Psoas muscle (tissue), 8 donors: Measurements from ENCODE around the gene ABHD1. TPM values are rescaled to one million over a fixed set of nuclear protein-coding genes. Genes with fewer than 3 reads are reported as not detected.

Experiments used
- ATAC-seq, 4 donors: fragments of 200-7000 bp; cut with Tn5 transposase; one replicate each; pipeline ENCODE4 v1.9.1; 2020; ENCODE audit warnings: moderate library complexity in 3 of 4, mild to moderate bottlenecking in 2 of 4
- DNase-seq, 2 donors: peaks; one replicate each; pipeline ENCODE4 v3.0.0-alpha.2; 2020
- H3K27ac ChIP-seq: fragments of 200-600 bp; one replicate; pipeline ENCODE4 v1.8.0; 2022
- H3K27me3 ChIP-seq, 3 donors: fragments of 200-600 bp in 1 of 3; one replicate each; pipeline versions ENCODE4 v1.6.1 to v1.8.0; 2013 to 2022; ENCODE audit warnings: low read length in 2 of 3, mild to moderate bottlenecking in 2 of 3, moderate library complexity in 1 of 3; ENCODE audit not compliant: insufficient read depth in 3 of 3
- H3K36me3 ChIP-seq, 2 donors: fragments of 200-600 bp in 1 of 2; one replicate each; pipeline versions ENCODE4 v1.6.1 to v1.8.0; 2013 to 2022; ENCODE audit warnings: low read depth in 1 of 2, mild to moderate bottlenecking in 1 of 2, moderate library complexity in 1 of 2; ENCODE audit not compliant: insufficient read depth in 1 of 2
- H3K4me1 ChIP-seq: fragments of 200-600 bp; one replicate; pipeline ENCODE4 v1.8.0; 2022
- H3K4me3 ChIP-seq: fragments of 200-600 bp; one replicate; pipeline ENCODE4 v1.8.0; 2022; ENCODE audit warnings: mild to moderate bottlenecking
- H3K9me3 ChIP-seq: fragments of 200-600 bp; one replicate; pipeline ENCODE4 v1.8.0; 2022
- WGBS, 3 donors: extraction: QIAGEN DNeasy Blood & Tissue Kit; methylation state at CpG; one replicate each; pipeline versions ENCODE4 v1.1.6 to v1.1.7; 2013; 5-methylcytosine and 5-hydroxymethylcytosine counted together
- intact Hi-C, 2 donors: fragments of 100-400 bp; cut with DNase I; formaldehyde crosslinking; loops; one replicate each; pipeline versions ENCODE4 v1.11.0 to v1.14.2; 2022
- polyA plus RNA-seq, 3 donors: library from polyadenylated mRNA; stranded (reverse); fragments of 200-250 nt; gene quantifications; one replicate each; pipeline ENCODE4 v1.2.3, GENCODE V29; 2013
- total RNA-seq, 4 donors: library from RNA; stranded (reverse); fragmentation: NEBNext Ultra II Directional in 2 of 4; extraction: Animal tissue kit (Norgen Biotek cat#: 25700) in 2 of 4; gene quantifications; one replicate each; pipeline versions ENCODE4 v1.2.1 to v1.2.4, GENCODE V29; 2021 to 2023
- TF ChIP-seq, protein P1 (sequence below): fragments of 200-600 bp; IDR thresholded peaks from one replicate; pipeline ENCODE4 v1.8.0; 2022; ENCODE audit warnings: antibody characterized with exemption
- donor health status: healthy with polysubstance abuse.
- donor health status: DM: no; HTN: no; CAD: no; lungs with moderate emphysema.
- donor health status: Bipolar disorder and iron deficiency.
- donor health status: healthy.
- donor health status: DM: yes; HTN: yes; CAD: no.
- donor health status: DM: no; HTN: no; CAD: no.
- donor health status: DM: no; HTN: no; CAD: no.
- donor health status: DM: yes; HTN: yes; CAD: no.

The ABHD1 gene
- total and polyA plus RNA-seq, 7 donors, result 1.4 to 4.5 (median 3.8) TPM

DNA sequence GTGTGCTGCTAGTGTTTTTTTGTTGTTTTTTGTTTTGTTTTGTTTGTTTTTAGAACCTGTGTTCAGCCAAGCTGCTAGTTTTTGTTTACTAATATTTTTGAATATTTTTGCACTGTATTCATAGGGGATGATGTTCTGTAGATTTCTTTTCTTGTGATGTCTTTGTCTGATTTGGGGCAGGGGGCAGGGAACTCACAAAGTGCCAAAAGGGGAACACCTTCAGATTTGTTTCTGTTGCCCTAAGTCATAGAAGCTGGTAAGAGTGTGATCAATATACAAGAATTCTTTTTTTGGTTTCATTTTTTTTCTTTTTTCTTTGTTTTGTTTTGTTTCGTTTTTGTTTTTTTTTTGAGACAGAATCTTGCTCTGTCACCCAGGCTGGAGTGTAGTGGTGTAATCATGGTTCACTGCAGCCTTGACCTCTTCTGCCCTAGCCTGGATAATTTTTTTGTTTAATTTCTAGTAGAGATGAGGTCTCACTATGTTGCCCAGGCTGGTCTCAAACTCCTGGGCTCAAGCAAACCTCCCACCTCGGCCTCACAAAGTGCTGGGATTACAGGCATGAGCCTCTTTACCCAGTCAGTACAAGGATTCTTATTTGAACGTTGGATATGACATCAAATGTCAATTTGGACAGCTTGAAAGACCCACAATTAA lies 55.9 kb downstream of the ABHD1 start:
- WGBS, 3 donors, result 67 to 74% (median 72%) methylated on average over 3 of the region's 3 CpGs
- Histone ChIP-seq H3K27me3 (peaks cover 0 to 7% (median 0%) of the 10 kb centered on the region in 3 donors), H3K27ac (no peak overlapping the region), H3K36me3 (no peaks in the 10 kb centered on the region), H3K4me1 (peaks cover 7% of the 10 kb centered on the region), H3K9me3 (no peaks in the 10 kb centered on the region), H3K4me3 (no peak overlapping the region)
- no peak for DNase-seq
- intact Hi-C loops, result loop anchor here in 1 of 2 donors (5.0 kb wide), 1 partner anchor 37 kb away; no protein-coding TSS in a partner anchor
- TF ChIP-seq, protein P1, sequence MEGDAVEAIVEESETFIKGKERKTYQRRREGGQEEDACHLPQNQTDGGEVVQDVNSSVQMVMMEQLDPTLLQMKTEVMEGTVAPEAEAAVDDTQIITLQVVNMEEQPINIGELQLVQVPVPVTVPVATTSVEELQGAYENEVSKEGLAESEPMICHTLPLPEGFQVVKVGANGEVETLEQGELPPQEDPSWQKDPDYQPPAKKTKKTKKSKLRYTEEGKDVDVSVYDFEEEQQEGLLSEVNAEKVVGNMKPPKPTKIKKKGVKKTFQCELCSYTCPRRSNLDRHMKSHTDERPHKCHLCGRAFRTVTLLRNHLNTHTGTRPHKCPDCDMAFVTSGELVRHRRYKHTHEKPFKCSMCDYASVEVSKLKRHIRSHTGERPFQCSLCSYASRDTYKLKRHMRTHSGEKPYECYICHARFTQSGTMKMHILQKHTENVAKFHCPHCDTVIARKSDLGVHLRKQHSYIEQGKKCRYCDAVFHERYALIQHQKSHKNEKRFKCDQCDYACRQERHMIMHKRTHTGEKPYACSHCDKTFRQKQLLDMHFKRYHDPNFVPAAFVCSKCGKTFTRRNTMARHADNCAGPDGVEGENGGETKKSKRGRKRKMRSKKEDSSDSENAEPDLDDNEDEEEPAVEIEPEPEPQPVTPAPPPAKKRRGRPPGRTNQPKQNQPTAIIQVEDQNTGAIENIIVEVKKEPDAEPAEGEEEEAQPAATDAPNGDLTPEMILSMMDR, result no peak
- no peak for ATAC-seq

Other genes with a start within 250 kb of the ABHD1 start
- gene MAPRE3, start 153.2 kb upstream of the ABHD1 start, total RNA-seq, result 100 to 1,000 TPM; 101 to 148 (median 122) TPM
- gene MAPRE3, start 153.2 kb upstream of the ABHD1 start, polyA plus RNA-seq, result 100 to 1,000 TPM in 1 of 3 donors, 10 to 100 TPM in 2; 22.1 to 149 (median 76.3) TPM
- 10 to 100 TPM; 32.3 to 50.4 (median 41.5) TPM for gene TMEM214, start 90.8 kb upstream of the ABHD1 start, total RNA-seq
- 10 to 100 TPM; 29.4 to 43.2 (median 35.8) TPM for gene TMEM214, start 90.8 kb upstream of the ABHD1 start, polyA plus RNA-seq
- gene AGBL5, start 72.1 kb upstream of the ABHD1 start, total RNA-seq, result 1 to 10 TPM; 5.5 to 8.6 (median 7.6) TPM
- 1 to 10 TPM; 3.6 to 5.3 (median 5.0) TPM for gene AGBL5, start 72.1 kb upstream of the ABHD1 start, polyA plus RNA-seq
- gene OST4, start 52.2 kb upstream of the ABHD1 start, total RNA-seq, result 100 to 1,000 TPM; 186 to 304 (median 236) TPM
- 100 to 1,000 TPM; 259 to 396 (median 306) TPM for gene OST4, start 52.2 kb upstream of the ABHD1 start, polyA plus RNA-seq
- gene EMILIN1, start 45.2 kb upstream of the ABHD1 start, total RNA-seq, result 10 to 100 TPM in 1 of 4 donors, 1 to 10 TPM in 3; 6.1 to 14.3 (median 7.9) TPM
- 1 to 10 TPM; 4.9 to 7.3 (median 4.9) TPM for gene EMILIN1, start 45.2 kb upstream of the ABHD1 start, polyA plus RNA-seq
- 1 to 10 TPM; 1.5 to 4.5 (median 2.4) TPM for gene KHK, start 37.0 kb upstream of the ABHD1 start, total RNA-seq
- gene KHK, start 37.0 kb upstream of the ABHD1 start, polyA plus RNA-seq, result 1 to 10 TPM; 1.8 to 5.8 (median 2.9) TPM
- 10 to 100 TPM in 1 of 4 donors, 1 to 10 TPM in 3; 4.1 to 15.8 (median 6.1) TPM for gene CGREF1, start 4.7 kb upstream of the ABHD1 start, total RNA-seq
- 1 to 10 TPM; 2.8 to 7.9 (median 6.6) TPM for gene CGREF1, start 4.7 kb upstream of the ABHD1 start, polyA plus RNA-seq
- 100 to 1,000 TPM in 2 of 4 donors, 10 to 100 TPM in 2; 57.4 to 206 (median 111) TPM for gene PREB, start 10.8 kb downstream of the ABHD1 start, total RNA-seq
- 100 to 1,000 TPM in 2 of 3 donors, 10 to 100 TPM in 1; 96.1 to 138 (median 125) TPM for gene PREB, start 10.8 kb downstream of the ABHD1 start, polyA plus RNA-seq
- not detected for gene PRR30, start 15.6 kb downstream of the ABHD1 start, total RNA-seq
- not detected for gene PRR30, start 15.6 kb downstream of the ABHD1 start, polyA plus RNA-seq
- under 1 TPM in 2 of 4 donors, not detected in 2; 0.20 to 0.63 TPM for gene TCF23, start 25.2 kb downstream of the ABHD1 start, total RNA-seq
- gene TCF23, start 25.2 kb downstream of the ABHD1 start, polyA plus RNA-seq, result under 1 TPM in 2 of 3 donors, not detected in 1; 0.05 to 0.06 TPM
- gene ATRAID, start 88.2 kb downstream of the ABHD1 start, total RNA-seq, result 100 to 1,000 TPM in 2 of 4 donors, 10 to 100 TPM in 2; 87.1 to 113 (median 98.2) TPM
- 100 to 1,000 TPM in 2 of 3 donors, 10 to 100 TPM in 1; 89.3 to 188 (median 136) TPM for gene ATRAID, start 88.2 kb downstream of the ABHD1 start, polyA plus RNA-seq
- gene SLC5A6, start 88.5 kb downstream of the ABHD1 start, total RNA-seq, result 10 to 100 TPM; 16.8 to 64.2 (median 21.1) TPM
- 10 to 100 TPM; 21.1 to 47.0 (median 24.9) TPM for gene SLC5A6, start 88.5 kb downstream of the ABHD1 start, polyA plus RNA-seq
- gene CAD, start 93.6 kb downstream of the ABHD1 start, total RNA-seq, result 1 to 10 TPM; 7.8 to 8.6 (median 8.2) TPM
- 10 to 100 TPM in 1 of 3 donors, 1 to 10 TPM in 2; 5.9 to 13.6 (median 7.3) TPM for gene CAD, start 93.6 kb downstream of the ABHD1 start, polyA plus RNA-seq
- under 1 TPM in 3 of 4 donors, not detected in 1; 0.10 to 0.92 (median 0.34) TPM for gene SLC30A3, start 139.2 kb downstream of the ABHD1 start, total RNA-seq
- under 1 TPM; 0.03 to 0.16 (median 0.09) TPM for gene SLC30A3, start 139.2 kb downstream of the ABHD1 start, polyA plus RNA-seq
- gene DNAJC5G, start 151.6 kb downstream of the ABHD1 start, total RNA-seq, result not detected
- not detected for gene DNAJC5G, start 151.6 kb downstream of the ABHD1 start, polyA plus RNA-seq
- gene TRIM54, start 158.6 kb downstream of the ABHD1 start, total RNA-seq, result 100 to 1,000 TPM; 387 to 784 (median 462) TPM
- gene TRIM54, start 158.6 kb downstream of the ABHD1 start, polyA plus RNA-seq, result 100 to 1,000 TPM; 136 to 315 (median 282) TPM
- gene UCN, start 184.6 kb downstream of the ABHD1 start, total RNA-seq, result under 1 TPM in 1 of 4 donors, not detected in 3; 0.46 TPM
- 1 to 10 TPM in 1 of 3 donors, under 1 TPM in 2; 0.26 to 3.6 (median 0.44) TPM for gene UCN, start 184.6 kb downstream of the ABHD1 start, polyA plus RNA-seq
- gene MPV17, start 199.3 kb downstream of the ABHD1 start, total RNA-seq, result 10 to 100 TPM; 11.9 to 20.9 (median 14.9) TPM
- 10 to 100 TPM; 13.1 to 29.0 (median 14.5) TPM for gene MPV17, start 199.3 kb downstream of the ABHD1 start, polyA plus RNA-seq
- 10 to 100 TPM; 17.5 to 44.9 (median 31.1) TPM for gene GTF3C2, start 232.9 kb downstream of the ABHD1 start, total RNA-seq
- 10 to 100 TPM; 21.6 to 49.4 (median 24.2) TPM for gene GTF3C2, start 232.9 kb downstream of the ABHD1 start, polyA plus RNA-seq
- 10 to 100 TPM; 36.6 to 61.0 (median 56.3) TPM for gene EIF2B4, start 246.5 kb downstream of the ABHD1 start, total RNA-seq
- 10 to 100 TPM; 56.1 to 72.9 (median 71.1) TPM for gene EIF2B4, start 246.5 kb downstream of the ABHD1 start, polyA plus RNA-seq
- 10 to 100 TPM; 53.9 to 73.9 (median 57.3) TPM for gene SNX17, start 246.8 kb downstream of the ABHD1 start, total RNA-seq
- gene SNX17, start 246.8 kb downstream of the ABHD1 start, polyA plus RNA-seq, result 10 to 100 TPM; 50.1 to 96.4 (median 94.0) TPM